Immature natural killer cell (primary cell): Measurements from ENCODE around the gene DKK1. TPM values are rescaled to one million over a fixed set of nuclear protein-coding genes. Genes with fewer than 3 reads are reported as not detected.
"Not testable (repeated sequence)": the region's sequence is repeated elsewhere in the genome, so short reads cannot be mapped to it uniquely, and the experiment has no call there.

ENCODE experiments used
- DNase-seq, 3 donors: peaks; one replicate each; pipeline ENCODE4 v3.0.0; 2022; ENCODE audit warnings: mixed read lengths in 1 of 3
- H3K27ac Mint-ChIP-seq, 6 donors: one replicate each; pipeline ENCODE4 v1.8.0; 2020; ENCODE audit warnings: mixed read lengths in 6 of 6, mild to moderate bottlenecking in 5 of 6, inconsistent platforms in 4 of 6, moderate library complexity in 3 of 6
- H3K27me3 Mint-ChIP-seq, 3 donors: one replicate each; pipeline ENCODE4 v1.8.0; 2020 to 2021; ENCODE audit warnings: low read depth in 3 of 3, mild to moderate bottlenecking in 3 of 3, mixed read lengths in 3 of 3, moderate library complexity in 3 of 3, inconsistent platforms in 1 of 3
- H3K36me3 Mint-ChIP-seq, 3 donors: one replicate each; pipeline ENCODE4 v1.8.0; 2020; ENCODE audit warnings: mixed read lengths in 3 of 3, inconsistent platforms in 2 of 3, mild to moderate bottlenecking in 2 of 3
- H3K4me1 Mint-ChIP-seq, 2 donors: one replicate each; pipeline ENCODE4 v1.8.0; 2020; ENCODE audit warnings: inconsistent platforms in 2 of 2, mild to moderate bottlenecking in 2 of 2, mixed read lengths in 2 of 2, moderate library complexity in 1 of 2
- H3K4me3 Mint-ChIP-seq, 5 donors: one replicate each; pipeline ENCODE4 v1.8.0; 2020; ENCODE audit warnings: mild to moderate bottlenecking in 5 of 5, mixed read lengths in 5 of 5, inconsistent platforms in 3 of 5, moderate library complexity in 3 of 5
- H3K9me3 Mint-ChIP-seq, 6 donors: one replicate each; pipeline ENCODE4 v1.8.0; 2020; ENCODE audit warnings: mild to moderate bottlenecking in 6 of 6, mixed read lengths in 6 of 6, inconsistent platforms in 4 of 6, moderate library complexity in 3 of 6
- polyA plus RNA-seq, 3 donors: library from polyadenylated mRNA; unstranded; fragments of 300-500 nt; fragmentation: Illumina TruSeq; gene quantifications; one replicate each; pipeline ENCODE4 v1.2.3, GENCODE V29; 2021

DKK1 gene
- polyA plus RNA-seq, 3 donors from 2014 or later, result not detected

GRCh38 chr10:52359441-52359840, 45.4 kb downstream of the DKK1 start:
- H3K36me3 Mint-ChIP-seq, result no peaks in the 10 kb centered on the region

GRCh38 chr10:52365547-52366432, 51.7 kb downstream of the DKK1 start:
- H3K9me3 Mint-ChIP-seq, result peaks cover 0 to 11% (median 6%) of the 10 kb centered on the region in 6 donors

More at GRCh38 chr10:52359441-52359840, 45.4 kb downstream of the DKK1 start:
- Mint-ChIP-seq H3K4me1 (peaks cover 6 to 13% of the 10 kb centered on the region in 2 donors), H3K27ac (no peak overlapping the region), H3K9me3 (peaks cover 0 to 4% (median 3%) of the 10 kb centered on the region in 6 donors), H3K27me3 (peaks cover 0 to 1% (median 0%) of the 10 kb centered on the region in 3 donors), H3K4me3 (peak overlapping the region in 1 of 5 donors; percentile 9)
- no peak for DNase-seq

More at GRCh38 chr10:52365547-52366432, 51.7 kb downstream of the DKK1 start:
- not testable (repeated sequence) for DNase-seq, H3K36me3 Mint-ChIP-seq, H3K4me3 Mint-ChIP-seq, H3K27ac Mint-ChIP-seq, H3K4me1 Mint-ChIP-seq, H3K27me3 Mint-ChIP-seq
